ENCODE measurements around the gene MRPS16. TPM values are rescaled to one million over a fixed set of nuclear protein-coding genes. Genes with fewer than 3 reads are reported as not detected.

The MRPS16 gene
- total RNA-seq, 1 experiment from 2014 or later: 148 TPM

GRCh38 chr10:73264423-73264822, 12.0 kb upstream of the MRPS16 start:
- no peak overlapping the region for H3K4me3 ChIP-seq
- peaks cover 20% of the 10 kb centered on the region for H3K4me1 ChIP-seq (replicated peaks; ENCODE audit: insufficient read depth)
- no peaks in the 10 kb centered on the region for H3K9me2 ChIP-seq (ENCODE audit: insufficient read depth)
- no peaks in the 10 kb centered on the region for H3K79me2 ChIP-seq (ENCODE audit: low read depth)
- peaks cover 6% of the 10 kb centered on the region for H3F3A ChIP-seq (ENCODE audit: insufficient read depth, low read depth)
- H3K27ac ChIP-seq: no peak overlapping the region
- peaks cover 7% of the 10 kb centered on the region for H3K9me3 ChIP-seq (ENCODE audit: insufficient read depth, low read depth)
- ChIA-PET POLR2A (ENCODE audit: unreplicated experiment) (interaction anchor here (0.7 to 0.9 kb wide), 4 partner anchors 18 to 322 kb away, joined by 4 to 7 read pairs (median 6); no protein-coding TSS in a partner anchor), CTCF (interaction anchor here (0.5 to 1.4 kb wide), 5 partner anchors 11 to 940 kb away, joined by 3 to 8 read pairs (median 6); partner anchors contain the start of gene MRPS16)
- TF ChIP-seq EZH2 (IDR thresholded peaks at IDR 0.05; ENCODE audit: low read depth) (no peak), CTCF (conservative IDR thresholded peaks at IDR 0.05) (no peak)
- no peak overlapping the region for H3K4me2 ChIP-seq
- no peak for DNase-seq
- H4K20me1 ChIP-seq (ENCODE audit: insufficient read depth): no peaks in the 10 kb centered on the region
- no peaks in the 10 kb centered on the region for H3K36me3 ChIP-seq (ENCODE audit: low read depth)
- BruUV-seq (replicated peaks): no TSS peak
- intact Hi-C loops (cut with micrococcal nuclease; ENCODE audit: unreplicated experiment): no loop called here
- no peaks in the 10 kb centered on the region for H3K27me3 ChIP-seq (ENCODE audit: insufficient read depth, low read depth)
- no peak overlapping the region for H2AFZ ChIP-seq

GRCh38 chr10:73263693-73264347, 11.4 kb upstream of the MRPS16 start:
- TF ChIP-seq EZH2 (IDR thresholded peaks at IDR 0.05; ENCODE audit: low read depth) (no peak), CTCF (conservative IDR thresholded peaks at IDR 0.05) (peak; percentile 80)
- ChIA-PET CTCF (interaction anchor here (0.5 to 1.4 kb wide), 6 partner anchors 10 to 940 kb away, joined by 3 to 8 read pairs (median 5); partner anchors contain the start of gene MRPS16), POLR2A (ENCODE audit: unreplicated experiment) (interaction anchor here (0.7 to 0.9 kb wide), 4 partner anchors 18 to 323 kb away, joined by 4 to 7 read pairs (median 6); no protein-coding TSS in a partner anchor)
- H3K9me3 ChIP-seq (ENCODE audit: insufficient read depth, low read depth): peaks cover 7% of the 10 kb centered on the region
- H3K9me2 ChIP-seq (ENCODE audit: insufficient read depth): no peaks in the 10 kb centered on the region
- H3K27me3 ChIP-seq (ENCODE audit: insufficient read depth, low read depth): no peaks in the 10 kb centered on the region
- peaks cover 6% of the 10 kb centered on the region for H3F3A ChIP-seq (ENCODE audit: insufficient read depth, low read depth)
- H3K36me3 ChIP-seq (ENCODE audit: low read depth): no peaks in the 10 kb centered on the region
- no peak overlapping the region for H3K4me3 ChIP-seq
- peak in 1 of 2 experiments; percentile 43 for DNase-seq
- no peak overlapping the region for H3K4me2 ChIP-seq
- peak overlapping the region; percentile 91; the same call in 1 of the 2 replicates for H3K27ac ChIP-seq
- H3K4me1 ChIP-seq (replicated peaks; ENCODE audit: insufficient read depth): peaks cover 20% of the 10 kb centered on the region
- intact Hi-C loops (cut with micrococcal nuclease; ENCODE audit: unreplicated experiment): loop anchor here (2.0 kb wide), 1 partner anchor 95 kb away; the partner anchor contains the start of gene CFAP70
- no peaks in the 10 kb centered on the region for H4K20me1 ChIP-seq (ENCODE audit: insufficient read depth)
- BruUV-seq (replicated peaks): no TSS peak
- H3K79me2 ChIP-seq (ENCODE audit: low read depth): no peaks in the 10 kb centered on the region
- no peak overlapping the region for H2AFZ ChIP-seq

GRCh38 chr10:73262880-73263555, 10.6 kb upstream of the MRPS16 start:
- no peak overlapping the region for H3K4me2 ChIP-seq

More at GRCh38 chr10:73262880-73263555, 10.6 kb upstream of the MRPS16 start:
- ChIA-PET POLR2A (ENCODE audit: unreplicated experiment) (no interaction called here), CTCF (interaction anchor here (1.1 to 1.4 kb wide), 2 partner anchors 11 to 90 kb away, joined by 3 to 6 read pairs; partner anchors contain the start of gene MRPS16)
- BruUV-seq (replicated peaks): no TSS peak
- H4K20me1 ChIP-seq (ENCODE audit: insufficient read depth): no peaks in the 10 kb centered on the region
- peaks cover 7% of the 10 kb centered on the region for H3K9me3 ChIP-seq (ENCODE audit: insufficient read depth, low read depth)
- H3K27ac ChIP-seq: peak overlapping the region; percentile 91; the same call in 1 of the 2 replicates
- TF ChIP-seq CTCF (conservative IDR thresholded peaks at IDR 0.05) (no peak), EZH2 (IDR thresholded peaks at IDR 0.05; ENCODE audit: low read depth) (no peak)
- no peaks in the 10 kb centered on the region for H3K36me3 ChIP-seq (ENCODE audit: low read depth)
- no peak overlapping the region for H3K4me3 ChIP-seq
- H3K4me1 ChIP-seq (replicated peaks; ENCODE audit: insufficient read depth): peaks cover 20% of the 10 kb centered on the region
- H3K9me2 ChIP-seq (ENCODE audit: insufficient read depth): no peaks in the 10 kb centered on the region
- H3F3A ChIP-seq (ENCODE audit: insufficient read depth, low read depth): peaks cover 6% of the 10 kb centered on the region
- H3K27me3 ChIP-seq (ENCODE audit: insufficient read depth, low read depth): no peaks in the 10 kb centered on the region
- no peak overlapping the region for H2AFZ ChIP-seq
- H3K79me2 ChIP-seq (ENCODE audit: low read depth): no peaks in the 10 kb centered on the region
- no peak for DNase-seq
- intact Hi-C loops (cut with micrococcal nuclease; ENCODE audit: unreplicated experiment): loop anchor here (2.0 kb wide), 1 partner anchor 96 kb away; the partner anchor contains the start of gene CFAP70
